ENCODE measurements around the gene CADM2. TPM values are rescaled to one million over a fixed set of nuclear protein-coding genes. Genes with fewer than 3 reads are reported as not detected.

Gene CADM2
- total RNA-seq, 1 experiment from 2014 or later, result 3.7 TPM

DNA sequence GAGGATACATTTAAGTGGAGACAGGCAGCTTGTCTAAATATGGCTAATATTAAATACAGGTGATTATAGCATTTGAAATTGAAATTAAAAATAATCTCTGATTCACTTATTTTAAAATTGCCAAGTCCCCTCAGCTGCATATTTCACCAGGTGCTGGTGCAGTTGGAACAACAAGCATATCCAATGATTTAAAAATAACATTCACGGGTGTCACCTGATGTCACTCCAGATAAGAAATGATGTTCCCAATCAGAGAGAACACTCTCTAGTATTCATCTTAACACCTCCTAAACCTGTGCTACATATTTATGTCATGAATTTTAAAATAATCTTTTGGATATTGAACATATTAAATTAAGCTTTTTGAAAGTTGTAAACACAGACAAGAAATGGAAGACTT lies 249.9 kb downstream of the CADM2 start:
- no peak for DNase-seq (ENCODE audit: low spot score)
- H3K4me1 ChIP-seq (ENCODE audit: insufficient read depth, low read length, poor library complexity, severe bottlenecking), result no peaks in the 10 kb centered on the region
- no peak overlapping the region for H3K27ac ChIP-seq (ENCODE audit: low read depth, low read length, poor library complexity, severe bottlenecking)
- no peaks in the 10 kb centered on the region for H3K9me3 ChIP-seq (ENCODE audit: low read depth, low read length, poor library complexity, severe bottlenecking)
- ChIA-PET CTCF (no interaction called here), POLR2A (ENCODE audit: low non-redundant PET) (no interaction called here)
- no peaks in the 10 kb centered on the region for H3K27me3 ChIP-seq (replicated peaks; ENCODE audit: insufficient read depth, low read depth, low read length, poor library complexity)
- intact Hi-C loops (cut with micrococcal nuclease; ENCODE audit: unreplicated experiment), result no loop called here
- BruUV-seq (replicated peaks), result no TSS peak
- H3K4me3 ChIP-seq (ENCODE audit: low read depth, low read length, poor library complexity, severe bottlenecking), result no peak overlapping the region
- H3K36me3 ChIP-seq (ENCODE audit: insufficient read depth, low read length, poor library complexity, severe bottlenecking), result no peaks in the 10 kb centered on the region
- no peak for TF ChIP-seq EZH2 (IDR thresholded peaks at IDR 0.05; ENCODE audit: borderline replicate concordance, low read depth, low read length, poor library complexity, severe bottlenecking)
- TF ChIP-seq, protein P1, sequence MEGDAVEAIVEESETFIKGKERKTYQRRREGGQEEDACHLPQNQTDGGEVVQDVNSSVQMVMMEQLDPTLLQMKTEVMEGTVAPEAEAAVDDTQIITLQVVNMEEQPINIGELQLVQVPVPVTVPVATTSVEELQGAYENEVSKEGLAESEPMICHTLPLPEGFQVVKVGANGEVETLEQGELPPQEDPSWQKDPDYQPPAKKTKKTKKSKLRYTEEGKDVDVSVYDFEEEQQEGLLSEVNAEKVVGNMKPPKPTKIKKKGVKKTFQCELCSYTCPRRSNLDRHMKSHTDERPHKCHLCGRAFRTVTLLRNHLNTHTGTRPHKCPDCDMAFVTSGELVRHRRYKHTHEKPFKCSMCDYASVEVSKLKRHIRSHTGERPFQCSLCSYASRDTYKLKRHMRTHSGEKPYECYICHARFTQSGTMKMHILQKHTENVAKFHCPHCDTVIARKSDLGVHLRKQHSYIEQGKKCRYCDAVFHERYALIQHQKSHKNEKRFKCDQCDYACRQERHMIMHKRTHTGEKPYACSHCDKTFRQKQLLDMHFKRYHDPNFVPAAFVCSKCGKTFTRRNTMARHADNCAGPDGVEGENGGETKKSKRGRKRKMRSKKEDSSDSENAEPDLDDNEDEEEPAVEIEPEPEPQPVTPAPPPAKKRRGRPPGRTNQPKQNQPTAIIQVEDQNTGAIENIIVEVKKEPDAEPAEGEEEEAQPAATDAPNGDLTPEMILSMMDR (conservative IDR thresholded peaks at IDR 0.05; ENCODE audit: low read depth, low read length), result no peak

DNA sequence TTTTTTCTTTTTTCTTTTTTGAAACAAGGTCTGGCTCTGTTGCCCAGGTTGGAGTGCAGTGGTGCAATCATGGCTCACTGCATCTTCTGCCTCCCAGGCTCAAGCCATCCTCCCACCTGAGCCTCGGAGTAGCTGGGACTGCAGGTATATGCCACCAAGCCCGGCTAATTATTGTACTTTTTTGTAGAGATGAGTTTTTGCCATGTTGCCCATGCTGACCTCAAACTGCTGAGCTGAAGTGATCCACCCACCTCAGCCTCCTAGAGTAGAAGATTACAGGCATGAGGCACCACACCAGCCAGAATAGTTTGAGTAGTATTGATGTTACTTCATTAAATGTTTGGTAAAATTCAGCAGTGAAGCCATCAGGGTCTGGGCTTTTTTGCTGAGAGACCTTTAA lies 251.8 kb downstream of the CADM2 start:
- intact Hi-C loops (cut with micrococcal nuclease; ENCODE audit: unreplicated experiment), result no loop called here
- Histone ChIP-seq H3K9me3 (ENCODE audit: low read depth, low read length, poor library complexity, severe bottlenecking) (no peaks in the 10 kb centered on the region), H3K27me3 (replicated peaks; ENCODE audit: insufficient read depth, low read depth, low read length, poor library complexity) (no peaks in the 10 kb centered on the region), H3K4me1 (ENCODE audit: insufficient read depth, low read length, poor library complexity, severe bottlenecking) (no peaks in the 10 kb centered on the region), H3K27ac (ENCODE audit: low read depth, low read length, poor library complexity, severe bottlenecking) (no peak overlapping the region), H3K36me3 (ENCODE audit: insufficient read depth, low read length, poor library complexity, severe bottlenecking) (no peaks in the 10 kb centered on the region), H3K4me3 (ENCODE audit: low read depth, low read length, poor library complexity, severe bottlenecking) (no peak overlapping the region)
- TF ChIP-seq EZH2 (IDR thresholded peaks at IDR 0.05; ENCODE audit: borderline replicate concordance, low read depth, low read length, poor library complexity, severe bottlenecking), result no peak
- TF ChIP-seq, protein P1 (conservative IDR thresholded peaks at IDR 0.05; ENCODE audit: low read depth, low read length), result no peak
- no peak for DNase-seq (ENCODE audit: low spot score)
- CTCF ChIA-PET, result no interaction called here
- BruUV-seq (replicated peaks), result no TSS peak
- POLR2A ChIA-PET (ENCODE audit: low non-redundant PET), result no interaction called here

DNA sequence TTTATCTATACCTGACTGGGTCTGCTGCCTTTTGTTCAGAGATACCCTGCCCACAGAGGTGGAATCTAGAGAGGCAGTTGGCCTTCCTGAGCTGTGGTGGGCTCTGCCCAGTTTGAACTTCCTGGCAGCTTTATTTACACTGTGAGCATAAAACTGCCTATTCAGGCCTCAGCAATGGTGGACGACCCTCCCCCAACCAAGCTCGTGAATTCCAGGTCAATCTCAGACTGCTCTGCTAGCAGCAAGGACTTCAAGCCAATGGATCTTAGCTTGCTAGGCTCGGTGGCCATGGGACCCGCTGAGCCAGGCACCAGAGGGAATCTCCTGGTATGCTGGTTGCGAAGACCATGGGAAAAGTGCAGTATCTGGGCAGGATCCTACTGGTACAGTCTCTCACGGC lies 270.2 kb downstream of the CADM2 start:
- Histone ChIP-seq H3K27ac (ENCODE audit: low read depth, low read length, poor library complexity, severe bottlenecking) (no peak overlapping the region), H3K36me3 (ENCODE audit: insufficient read depth, low read length, poor library complexity, severe bottlenecking) (no peaks in the 10 kb centered on the region), H3K9me3 (ENCODE audit: low read depth, low read length, poor library complexity, severe bottlenecking) (no peaks in the 10 kb centered on the region), H3K4me1 (ENCODE audit: insufficient read depth, low read length, poor library complexity, severe bottlenecking) (no peaks in the 10 kb centered on the region), H3K4me3 (ENCODE audit: low read depth, low read length, poor library complexity, severe bottlenecking) (no peak overlapping the region), H3K27me3 (replicated peaks; ENCODE audit: insufficient read depth, low read depth, low read length, poor library complexity) (no peaks in the 10 kb centered on the region)
- DNase-seq (ENCODE audit: low spot score), result no peak
- no TSS peak for BruUV-seq (replicated peaks)
- CTCF ChIA-PET, result no interaction called here
- POLR2A ChIA-PET (ENCODE audit: low non-redundant PET), result no interaction called here
- TF ChIP-seq, protein P1 (conservative IDR thresholded peaks at IDR 0.05; ENCODE audit: low read depth, low read length), result no peak
- no peak for TF ChIP-seq EZH2 (IDR thresholded peaks at IDR 0.05; ENCODE audit: borderline replicate concordance, low read depth, low read length, poor library complexity, severe bottlenecking)
- intact Hi-C loops (cut with micrococcal nuclease; ENCODE audit: unreplicated experiment), result no loop called here

All from A673 (cell line).